ENCODE measurements around the gene BICD2. TPM values are rescaled to one million over a fixed set of nuclear protein-coding genes. Genes with fewer than 3 reads are reported as not detected.

Gene BICD2
- total and polyA plus RNA-seq, 2 of the 13 experiments (the other 11 are each of a cell fraction or from before 2014, with no cell fraction given) = 5.1 to 17.4 TPM

GRCh38 chr9:92764988-92765936 is 629 bp upstream of the BICD2 start (continued):
- TF ChIP-seq PRDM10 (CRISPR knock-in tag; IDR thresholded peaks at IDR 0.05; ENCODE audit: low read depth) (peak; percentile 55; the same call in 1 of the 2 replicates), ATF1 (CRISPR knock-in tag; IDR thresholded peaks at IDR 0.05) (peak; percentile 91), HOXA5 (CRISPR knock-in tag; IDR thresholded peaks at IDR 0.05) (peak; percentile 43; the same call in 1 of the 2 replicates), SP1 (IDR thresholded peaks at IDR 0.05) (no peak), SP1 (CRISPR knock-in tag; IDR thresholded peaks at IDR 0.05) (peak; percentile 94), SRY (CRISPR knock-in tag; IDR thresholded peaks at IDR 0.05) (peak; percentile 25; the same call in 1 of the 2 replicates), ETS1 (CRISPR knock-in tag; IDR thresholded peaks at IDR 0.05) (no peak), THAP7 (CRISPR knock-in tag; IDR thresholded peaks at IDR 0.05) (0 out of 2 replicates have a peak, but pooled peaks have one; percentile 38), ZBTB38 (CRISPR knock-in tag; IDR thresholded peaks at IDR 0.05) (peak; percentile 61), ARID5B (CRISPR knock-in tag; IDR thresholded peaks at IDR 0.05) (peak; percentile 41; the same call in 1 of the 2 replicates), TOE1 (CRISPR knock-in tag; IDR thresholded peaks at IDR 0.05) (0 out of 2 replicates have a peak, but pooled peaks have one; percentile 47), ZNF512B (CRISPR knock-in tag; IDR thresholded peaks at IDR 0.05; ENCODE audit: borderline replicate concordance) (no peak), SP5 (CRISPR knock-in tag; IDR thresholded peaks at IDR 0.05; ENCODE audit: borderline replicate concordance, low read depth) (peak; percentile 14; the same call in 1 of the 2 replicates), ARNT (IDR thresholded peaks at IDR 0.05) (no peak), NCOA1 (CRISPR knock-in tag; IDR thresholded peaks at IDR 0.05) (peak; percentile 27; the same call in 1 of the 2 replicates), ZNF138 (CRISPR knock-in tag; IDR thresholded peaks at IDR 0.05; ENCODE audit: low read depth) (no peak)

Measured in HepG2 (cell line).